Erythroblast (primary cell): ENCODE results near the gene GSTT4.

ENCODE experiments used
- GATA1 ChIP-seq: IDR thresholded peaks from 2 replicates; pipeline ENCODE4 v1.6.1; 2011; ENCODE audit warnings: low read depth, mild to moderate bottlenecking, control low read depth, low read length, moderate library complexity
- POLR2A ChIP-seq: IDR thresholded peaks from 2 replicates; pipeline ENCODE4 v1.6.1; 2011; ENCODE audit warnings: mild to moderate bottlenecking, low read length

DNA sequence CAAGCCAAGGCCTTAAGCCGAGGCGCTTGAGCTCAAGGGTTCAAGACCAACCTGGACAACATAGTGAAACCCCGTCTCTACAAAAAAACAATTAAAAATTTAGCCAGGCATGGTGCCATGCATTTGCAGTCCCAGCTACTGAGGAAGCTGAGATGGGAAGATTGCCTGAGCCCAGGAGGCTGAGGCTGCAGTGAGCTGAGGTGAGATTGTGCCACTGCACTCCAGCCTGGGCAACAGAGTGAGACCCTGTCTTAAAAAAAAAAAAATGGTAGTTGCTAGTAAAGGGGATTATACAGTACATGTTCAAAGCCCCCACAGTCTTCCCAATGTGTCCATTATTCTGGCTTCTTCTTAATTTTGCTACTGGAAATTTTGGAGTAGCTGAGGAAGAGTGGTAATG lies 24.1 kb upstream of the GSTT4 start:
- TF ChIP-seq POLR2A (no peak), GATA1 (no peak)
